HG02884 (cell line): ENCODE data around the gene AFMID.
"Not testable (repeated sequence)": the region's sequence is repeated elsewhere in the genome, so short reads cannot be mapped to it uniquely, and the experiment has no call there.

ENCODE experiments used
- ATAC-seq: cut with Tn5 transposase; IDR thresholded peaks from one replicate; pipeline ENCODE4 v1.9.1; 2021; ENCODE audit warnings: mild to moderate bottlenecking, moderate library complexity; ENCODE audit not compliant: unreplicated experiment

Gene AFMID

DNA sequence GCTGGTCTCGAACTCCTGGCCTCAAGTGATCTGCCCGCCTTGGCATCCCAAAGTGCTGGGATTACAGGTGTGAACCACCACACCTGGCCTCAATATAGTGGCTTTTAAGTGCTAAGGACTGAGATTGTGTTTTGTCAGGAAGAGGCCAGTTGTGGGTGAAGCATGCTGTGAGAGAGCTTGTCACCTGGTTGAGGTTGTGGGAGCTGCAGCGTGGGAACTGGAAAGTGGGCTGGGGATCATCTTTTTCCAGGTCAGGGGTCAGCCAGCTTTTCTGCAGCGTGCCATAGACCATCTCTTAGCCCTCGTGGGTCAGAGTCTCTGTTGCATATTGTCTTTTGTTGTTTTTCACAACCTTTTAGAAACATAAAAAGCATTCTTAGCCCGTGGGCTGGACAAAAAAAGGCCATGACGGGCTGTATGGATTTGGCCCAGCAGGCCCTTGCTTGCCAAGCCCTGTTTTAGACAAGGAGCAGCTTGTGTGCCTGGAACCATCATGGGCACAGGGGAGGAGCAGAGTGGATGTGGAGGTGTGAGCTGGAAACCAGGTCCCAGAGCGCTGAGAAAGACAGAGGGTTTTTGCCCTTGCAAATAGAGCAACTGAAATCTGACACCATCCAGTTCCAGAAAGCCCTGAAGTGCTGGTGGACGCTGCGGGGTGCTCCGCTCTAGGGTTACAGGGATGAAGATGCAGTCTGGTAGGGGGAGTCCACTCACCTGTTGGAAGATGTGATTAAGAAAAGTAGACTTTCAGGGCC is 32.4 kb downstream of the AFMID start:
- ATAC-seq: no peak

GRCh38 chr17:78223061-78223460 is 35.9 kb downstream of the AFMID start:
- no peak for ATAC-seq

DNA sequence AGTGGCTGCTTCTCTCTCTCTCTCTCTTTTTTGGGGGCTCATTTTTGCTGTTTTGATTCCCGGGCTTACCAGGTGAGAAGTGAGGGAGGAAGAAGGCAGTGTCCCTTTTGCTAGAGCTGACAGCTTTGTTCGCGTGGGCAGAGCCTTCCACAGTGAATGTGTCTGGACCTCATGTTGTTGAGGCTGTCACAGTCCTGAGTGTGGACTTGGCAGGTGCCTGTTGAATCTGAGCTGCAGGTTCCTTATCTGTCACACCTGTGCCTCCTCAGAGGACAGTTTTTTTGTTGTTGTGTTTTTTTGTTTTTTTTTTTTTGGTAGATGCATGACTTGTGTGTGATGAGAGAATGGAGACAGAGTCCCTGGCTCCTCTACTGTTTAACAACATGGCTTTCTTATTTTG is 36.6 kb downstream of the AFMID start:
- no peak for ATAC-seq

DNA sequence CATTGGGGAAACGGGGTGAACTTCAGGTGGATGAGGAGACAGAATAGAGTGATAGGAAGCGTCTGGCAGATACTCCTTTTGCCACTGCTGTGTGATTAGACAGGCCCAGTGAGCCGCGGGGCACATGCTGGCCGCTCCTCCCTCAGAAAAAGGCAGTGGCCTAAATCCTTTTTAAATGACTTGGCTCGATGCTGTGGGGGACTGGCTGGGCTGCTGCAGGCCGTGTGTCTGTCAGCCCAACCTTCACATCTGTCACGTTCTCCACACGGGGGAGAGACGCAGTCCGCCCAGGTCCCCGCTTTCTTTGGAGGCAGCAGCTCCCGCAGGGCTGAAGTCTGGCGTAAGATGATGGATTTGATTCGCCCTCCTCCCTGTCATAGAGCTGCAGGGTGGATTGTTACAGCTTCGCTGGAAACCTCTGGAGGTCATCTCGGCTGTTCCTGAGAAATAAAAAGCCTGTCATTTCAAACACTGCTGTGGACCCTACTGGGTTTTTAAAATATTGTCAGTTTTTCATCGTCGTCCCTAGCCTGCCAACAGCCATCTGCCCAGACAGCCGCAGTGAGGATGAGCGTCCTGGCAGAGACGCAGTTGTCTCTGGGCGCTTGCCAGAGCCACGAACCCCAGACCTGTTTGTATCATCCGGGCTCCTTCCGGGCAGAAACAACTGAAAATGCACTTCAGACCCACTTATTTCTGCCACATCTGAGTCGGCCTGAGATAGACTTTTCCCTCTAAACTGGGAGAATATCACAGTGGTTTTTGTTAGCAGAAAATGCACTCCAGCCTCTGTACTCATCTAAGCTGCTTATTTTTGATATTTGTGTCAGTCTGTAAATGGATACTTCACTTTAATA is 37.3 kb downstream of the AFMID start:
- no peak for ATAC-seq

DNA sequence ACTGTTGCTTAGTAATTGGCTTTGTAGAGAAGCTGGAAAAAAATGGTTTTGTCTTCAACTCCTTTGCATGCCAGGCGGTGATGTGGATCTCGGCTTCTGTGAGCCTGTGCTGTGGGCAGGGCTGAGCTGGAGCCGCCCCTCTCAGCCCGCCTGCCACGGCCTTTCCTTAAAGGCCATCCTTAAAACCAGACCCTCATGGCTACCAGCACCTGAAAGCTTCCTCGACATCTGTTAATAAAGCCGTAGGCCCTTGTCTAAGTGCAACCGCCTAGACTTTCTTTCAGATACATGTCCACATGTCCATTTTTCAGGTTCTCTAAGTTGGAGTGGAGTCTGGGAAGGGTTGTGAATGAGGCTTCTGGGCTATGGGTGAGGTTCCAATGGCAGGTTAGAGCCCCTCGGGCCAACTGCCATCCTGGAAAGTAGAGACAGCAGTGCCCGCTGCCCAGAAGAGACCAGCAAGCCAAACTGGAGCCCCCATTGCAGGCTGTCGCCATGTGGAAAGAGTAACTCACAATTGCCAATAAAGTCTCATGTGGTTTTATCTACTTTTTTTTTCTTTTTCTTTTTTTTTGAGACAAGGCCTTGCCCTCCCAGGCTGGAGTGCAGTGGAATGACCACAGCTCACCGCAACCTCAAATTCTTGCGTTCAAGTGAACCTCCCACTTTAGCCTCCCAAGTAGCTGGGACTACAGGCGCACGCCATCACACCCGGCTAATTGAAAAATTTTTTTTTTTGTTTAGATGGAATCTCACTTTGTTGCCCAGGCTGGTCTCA is 38.1 kb downstream of the AFMID start:
- ATAC-seq: no peak

DNA sequence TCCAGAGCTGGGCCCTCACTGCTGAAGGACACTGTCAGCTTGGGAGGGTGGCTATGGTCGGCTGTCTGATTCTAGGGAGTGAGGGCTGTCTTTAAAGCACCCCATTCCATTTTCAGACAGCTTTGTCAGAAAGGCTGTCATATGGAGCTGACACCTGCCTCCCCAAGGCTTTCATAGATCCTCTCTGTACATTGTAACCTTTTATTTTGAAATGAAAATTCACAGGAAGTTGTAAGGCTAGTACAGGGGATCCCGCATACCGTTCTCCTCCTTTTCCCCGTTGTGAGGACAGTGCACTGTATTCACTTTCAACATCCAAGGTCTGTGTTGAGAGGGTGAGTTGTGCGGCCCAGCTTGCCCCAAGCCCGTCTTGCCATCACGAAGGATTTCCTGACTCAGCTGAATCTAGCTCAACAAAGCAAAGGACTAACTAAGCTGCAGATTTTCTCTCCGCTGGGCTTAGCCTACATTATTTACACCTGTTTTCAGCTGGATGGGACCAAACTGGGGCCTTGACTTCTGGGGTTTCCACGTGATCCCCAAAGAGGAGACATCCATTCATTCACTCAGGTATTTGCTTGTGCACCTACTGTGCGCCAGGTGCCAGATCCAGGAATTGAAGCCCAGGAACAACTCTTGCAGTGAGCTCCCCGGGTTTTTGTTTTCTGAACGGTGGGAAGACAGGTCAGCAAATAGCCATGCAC is 39.0 kb downstream of the AFMID start:
- ATAC-seq: no peak

DNA sequence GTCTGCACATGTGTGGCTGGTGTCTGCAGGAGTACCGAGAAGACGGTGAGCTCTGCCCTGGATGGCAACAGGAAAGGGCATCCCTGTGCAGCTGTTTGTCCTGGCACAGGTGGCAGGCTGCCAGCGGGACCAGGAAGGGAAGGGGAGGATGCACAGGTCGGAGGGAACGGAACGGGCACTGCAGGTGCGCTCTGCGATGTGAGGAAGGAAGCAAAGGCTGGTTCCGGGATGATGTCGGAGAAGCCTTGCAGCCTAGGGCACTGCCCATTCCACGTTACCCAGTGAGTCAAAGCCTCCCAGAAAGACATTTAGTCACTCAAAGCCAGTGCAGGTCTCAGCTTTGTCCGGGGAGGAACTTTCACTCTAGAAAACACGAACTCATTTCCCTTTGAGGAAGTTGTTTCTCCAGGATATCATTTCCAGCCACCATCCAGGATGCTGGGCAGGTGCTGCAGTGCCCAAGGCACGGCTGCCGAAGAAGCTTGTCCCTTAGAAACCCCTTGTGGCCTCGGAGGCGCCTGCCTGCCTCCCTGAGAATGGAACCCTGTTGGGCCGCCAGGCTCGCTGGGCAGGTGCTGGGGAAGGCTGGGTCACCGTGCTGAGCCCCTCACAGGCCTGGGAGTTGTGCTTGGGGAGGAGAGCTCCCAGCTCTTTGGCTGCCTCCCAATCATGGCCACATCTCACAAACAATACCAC is 39.7 kb downstream of the AFMID start:
- ATAC-seq: no peak

GRCh38 chr17:78227455-78227916 is 40.3 kb downstream of the AFMID start:
- no peak for ATAC-seq

GRCh38 chr17:78228176-78228575 is 41.0 kb downstream of the AFMID start:
- ATAC-seq: no peak

DNA sequence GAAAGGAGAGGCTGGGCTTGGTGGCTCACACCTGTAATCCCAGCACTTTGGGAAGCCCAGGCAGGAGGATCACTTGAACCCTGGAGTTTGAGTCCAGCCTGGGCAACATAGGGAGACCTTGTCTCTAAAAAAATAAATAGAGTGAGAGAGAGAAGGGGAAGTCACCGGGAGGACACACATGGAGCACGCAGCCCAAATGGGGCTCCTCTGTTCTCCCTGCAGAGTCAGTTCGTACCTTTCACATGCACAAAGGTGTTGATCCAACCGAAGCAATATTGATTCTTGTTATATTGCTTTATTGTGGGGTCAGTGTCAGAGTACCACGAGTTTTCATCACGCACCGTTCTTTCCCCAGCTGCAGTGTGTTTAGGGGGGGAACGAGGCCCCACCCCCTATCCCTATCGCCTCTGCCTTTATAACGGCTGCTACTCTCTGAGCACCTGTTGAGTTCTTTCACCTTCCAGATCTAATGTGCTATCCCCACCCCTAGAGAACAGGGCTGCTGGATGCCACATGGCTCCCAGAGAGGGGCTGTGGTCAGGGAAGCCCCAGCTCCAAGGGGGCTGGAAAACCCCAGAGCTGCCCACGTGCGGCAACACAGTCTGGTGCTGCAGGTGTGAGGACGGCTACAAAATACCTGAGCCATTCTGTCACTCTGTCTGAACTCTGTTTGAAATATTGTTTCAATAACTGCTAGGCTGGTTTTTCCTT is 43.2 kb downstream of the AFMID start:
- no peak for ATAC-seq

GRCh38 chr17:78230996-78231935 is 44.1 kb downstream of the AFMID start, which contains the start of gene TMEM235:
Gene TMEM235, plus strand, starts transcription at chr17:78231631. Its CDS starts 393 bp downstream, at chr17:78232024.
- no peak for ATAC-seq

GRCh38 chr17:78231991-78232858 is 45.1 kb downstream of the AFMID start:
- ATAC-seq: no peak

DNA sequence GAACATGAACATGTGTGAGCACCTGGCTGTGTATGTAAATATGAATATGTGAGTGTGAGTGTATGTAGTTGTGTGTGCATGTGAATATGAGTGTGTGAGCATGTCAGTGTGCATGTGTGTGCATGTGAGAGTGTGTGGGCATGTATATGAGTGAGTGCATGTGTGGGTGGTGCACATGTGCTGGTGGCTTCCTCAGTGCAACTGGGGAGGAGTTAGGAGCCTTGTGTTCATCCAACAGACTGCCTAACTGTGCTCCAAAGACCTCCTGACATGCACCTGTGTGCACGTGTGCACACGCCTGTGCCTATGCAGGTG is 45.7 kb downstream of the AFMID start:
- ATAC-seq: no peak

DNA sequence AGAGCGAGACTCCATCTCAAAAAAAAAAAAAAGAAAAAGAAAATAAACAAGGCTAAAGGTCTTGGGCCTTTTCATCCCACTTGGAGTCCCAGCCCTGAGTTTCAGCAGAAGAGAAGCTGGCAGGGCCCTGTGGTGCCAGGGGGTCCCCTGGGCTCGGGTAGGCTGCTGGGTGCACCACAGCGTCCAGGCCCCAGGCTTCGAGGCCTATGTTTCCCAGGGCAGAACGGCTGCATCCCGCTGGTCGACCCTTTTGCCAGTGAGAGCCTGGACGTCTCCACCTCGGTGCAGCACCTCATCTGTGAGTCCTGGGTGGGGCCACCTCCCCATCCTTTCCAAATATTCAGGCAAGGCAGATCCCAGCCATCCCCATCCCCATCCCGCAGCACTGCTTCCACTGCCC is 46.5 kb downstream of the AFMID start:
- ATAC-seq: no peak

- no peak for ATAC-seq
These were observed 47.2 kb downstream of the AFMID start for GRCh38 chr17:78234261-78234865.

GRCh38 chr17:78235022-78235421 is 47.9 kb downstream of the AFMID start:
- not testable (repeated sequence) for ATAC-seq

GRCh38 chr17:78235885-78236284 is 48.7 kb downstream of the AFMID start:
- ATAC-seq: no peak
